ENCODE measurements around the gene ANKRD9. TPM values are rescaled to one million over a fixed set of nuclear protein-coding genes. Genes with fewer than 3 reads are reported as not detected.

Gene ANKRD9
- total and polyA plus RNA-seq, 12 donors = 2.6 to 105 (median 40.2) TPM

- intact Hi-C loops (cut with DNase I) = no loop called here
- Histone ChIP-seq H3K27me3 (no peaks in the 10 kb centered on the region), H3K27ac (no peak overlapping the region), H3K9me3 (replicated peaks in 1 of 3) (no peaks in the 10 kb centered on the region), H3K36me3 (replicated peaks in 1 of 2) (no peaks in the 10 kb centered on the region), H3K4me3 (no peak overlapping the region), H3K4me1 (replicated peaks in 1 of 2) (peaks cover 8 to 16% of the 10 kb centered on the region in 2 donors)
- 82 to 94% (median 88%) methylated on average over 5 of the region's 5 CpGs for WGBS, 4 donors
- DNase-seq = no peak
- TF ChIP-seq POLR2A (IDR thresholded peaks at IDR 0.05) (no peak), CTCF (IDR thresholded peaks at IDR 0.05) (no peak)
These were observed 25.3 kb downstream of the ANKRD9 start for GRCh38 chr14:102484316-102484715.

GRCh38 chr14:102481791-102482238 lies 27.8 kb downstream of the ANKRD9 start:
- H3K36me3 ChIP-seq (replicated peaks in 1 of 2) = no peaks in the 10 kb centered on the region
- DNase-seq = peak in 1 of 7 donors; percentile 51
- H3K27ac ChIP-seq = peak overlapping the region in 1 of 5 donors; percentile 18
- peaks cover 9 to 12% of the 10 kb centered on the region in 2 donors for H3K4me1 ChIP-seq (replicated peaks in 1 of 2)
- no peak overlapping the region for H3K4me3 ChIP-seq
- no peaks in the 10 kb centered on the region for H3K9me3 ChIP-seq (replicated peaks in 1 of 3)
- H3K27me3 ChIP-seq = no peaks in the 10 kb centered on the region
- WGBS, 4 donors = 77 to 88% (median 85%) methylated on average over 8 of the region's 8 CpGs
- TF ChIP-seq POLR2A (IDR thresholded peaks at IDR 0.05) (no peak), CTCF (IDR thresholded peaks at IDR 0.05) (no peak)
- intact Hi-C loops (cut with DNase I) = no loop called here

GRCh38 chr14:102481371-102481770 lies 28.2 kb downstream of the ANKRD9 start:
- Histone ChIP-seq H3K27me3 (no peaks in the 10 kb centered on the region), H3K27ac (peak overlapping the region in 1 of 5 donors; percentile 18), H3K36me3 (replicated peaks in 1 of 2) (no peaks in the 10 kb centered on the region), H3K4me1 (replicated peaks in 1 of 2) (peaks cover 9 to 10% of the 10 kb centered on the region in 2 donors), H3K9me3 (replicated peaks in 1 of 3) (no peaks in the 10 kb centered on the region), H3K4me3 (no peak overlapping the region)
- WGBS, 4 donors = 94 to 100% (median 98%) methylated on average over 4 of the region's 4 CpGs
- no peak for DNase-seq
- TF ChIP-seq CTCF (IDR thresholded peaks at IDR 0.05) = no peak
- TF ChIP-seq POLR2A (IDR thresholded peaks at IDR 0.05) = no peak
- intact Hi-C loops (cut with DNase I) = no loop called here

GRCh38 chr14:102479777-102480176 lies 29.8 kb downstream of the ANKRD9 start:
- TF ChIP-seq POLR2A (IDR thresholded peaks at IDR 0.05) (no peak), CTCF (IDR thresholded peaks at IDR 0.05) (no peak)
- Histone ChIP-seq H3K27ac (peak overlapping the region in 4 of 5 donors; percentile 33 to 82 (median 74)), H3K4me3 (peak overlapping the region in 1 of 4 donors; percentile 37), H3K9me3 (replicated peaks in 1 of 3) (no peaks in the 10 kb centered on the region), H3K4me1 (replicated peaks in 1 of 2) (peaks cover 9 to 16% of the 10 kb centered on the region in 2 donors), H3K27me3 (no peaks in the 10 kb centered on the region), H3K36me3 (replicated peaks in 1 of 2) (no peaks in the 10 kb centered on the region)
- intact Hi-C loops (cut with DNase I) = loop anchor here in 1 of 2 donors (5.0 kb wide), 1 partner anchor 33 kb away; no protein-coding TSS in a partner anchor
- peak; percentile 50 to 84 (median 75) for DNase-seq
- WGBS, 4 donors = 32 to 37% (median 34%) methylated on average over 7 of the region's 7 CpGs
